ENCODE data around the gene SEC62. TPM values are rescaled to one million over a fixed set of nuclear protein-coding genes. Genes with fewer than 3 reads are reported as not detected.

Gene SEC62
- total RNA-seq, 1 donor: 31.5 TPM

- Histone ChIP-seq H3K4me1 (ENCODE audit: insufficient read depth, low read length) (peaks cover 19% of the 10 kb centered on the region), H3K27me3 (ENCODE audit: insufficient read depth, low read length) (no peaks in the 10 kb centered on the region), H3K27ac (ENCODE audit: low read depth, low read length) (peak overlapping the region; percentile 90), H3K36me3 (ENCODE audit: insufficient read depth, low read length) (peaks cover 8% of the 10 kb centered on the region), H3K4me2 (ENCODE audit: insufficient read depth, low read length) (peak overlapping the region; percentile 95), H3K79me2 (ENCODE audit: insufficient read depth, low read length) (peaks cover 72% of the 10 kb centered on the region), H2AFZ (ENCODE audit: low read length) (no peak overlapping the region), H3K9me3 (ENCODE audit: low read depth, low read length) (no peaks in the 10 kb centered on the region), H4K20me1 (ENCODE audit: insufficient read depth, low read length) (peaks cover 54% of the 10 kb centered on the region), H3K4me3 (ENCODE audit: insufficient read depth, low read length) (peak overlapping the region; percentile 84)
- peak; percentile 27 for DNase-seq (ENCODE audit: insufficient read length, low spot score, missing footprints)
- no peak for TF ChIP-seq CTCF (IDR thresholded peaks at IDR 0.05; ENCODE audit: extremely low read depth, low read depth, low read length)
Measured at GRCh38 chr3:169968224-169968885, 1.7 kb downstream of the SEC62 start.

GRCh38 chr3:169969174-169970095 is 2.8 kb downstream of the SEC62 start:
- DNase-seq (ENCODE audit: insufficient read length, low spot score, missing footprints): no peak
- Histone ChIP-seq H3K9me3 (ENCODE audit: low read depth, low read length) (no peaks in the 10 kb centered on the region), H3K36me3 (ENCODE audit: insufficient read depth, low read length) (peaks cover 8% of the 10 kb centered on the region), H3K4me2 (ENCODE audit: insufficient read depth, low read length) (peak overlapping the region; percentile 1), H3K27ac (ENCODE audit: low read depth, low read length) (no peak overlapping the region), H3K27me3 (ENCODE audit: insufficient read depth, low read length) (no peaks in the 10 kb centered on the region), H3K4me3 (ENCODE audit: insufficient read depth, low read length) (no peak overlapping the region), H2AFZ (ENCODE audit: low read length) (no peak overlapping the region), H4K20me1 (ENCODE audit: insufficient read depth, low read length) (peaks cover 59% of the 10 kb centered on the region), H3K79me2 (ENCODE audit: insufficient read depth, low read length) (peaks cover 83% of the 10 kb centered on the region), H3K4me1 (ENCODE audit: insufficient read depth, low read length) (peaks cover 19% of the 10 kb centered on the region)
- no peak for TF ChIP-seq CTCF (IDR thresholded peaks at IDR 0.05; ENCODE audit: extremely low read depth, low read depth, low read length)

DNA sequence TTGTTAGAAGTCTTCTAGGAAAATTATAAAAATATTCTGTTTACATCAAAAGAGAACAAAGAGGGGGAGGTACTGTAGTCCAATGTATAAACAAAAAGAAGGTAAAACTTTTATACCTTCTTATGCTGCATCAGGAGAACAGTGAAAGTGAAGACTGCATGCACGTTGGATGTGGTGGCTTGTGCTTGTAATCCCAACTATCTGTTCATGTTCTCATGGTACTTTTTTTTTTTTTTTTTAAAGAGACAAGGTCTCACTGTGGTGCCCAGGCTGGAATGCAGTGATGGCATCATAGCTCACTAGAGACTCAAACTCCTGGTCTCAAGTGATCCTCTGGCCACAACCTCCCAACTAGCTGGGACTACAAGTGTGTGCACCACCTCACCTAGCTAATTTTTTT is 4.2 kb downstream of the SEC62 start:
- Histone ChIP-seq H3K4me2 (ENCODE audit: insufficient read depth, low read length) (no peak overlapping the region), H3K79me2 (ENCODE audit: insufficient read depth, low read length) (peaks cover 96% of the 10 kb centered on the region), H3K27me3 (ENCODE audit: insufficient read depth, low read length) (no peaks in the 10 kb centered on the region), H4K20me1 (ENCODE audit: insufficient read depth, low read length) (peaks cover 61% of the 10 kb centered on the region), H3K4me1 (ENCODE audit: insufficient read depth, low read length) (peaks cover 18% of the 10 kb centered on the region), H3K4me3 (ENCODE audit: insufficient read depth, low read length) (no peak overlapping the region), H3K9me3 (ENCODE audit: low read depth, low read length) (no peaks in the 10 kb centered on the region), H2AFZ (ENCODE audit: low read length) (no peak overlapping the region), H3K36me3 (ENCODE audit: insufficient read depth, low read length) (peaks cover 15% of the 10 kb centered on the region), H3K27ac (ENCODE audit: low read depth, low read length) (no peak overlapping the region)
- TF ChIP-seq CTCF (IDR thresholded peaks at IDR 0.05; ENCODE audit: extremely low read depth, low read depth, low read length): no peak
- no peak for DNase-seq (ENCODE audit: insufficient read length, low spot score, missing footprints)

DNA sequence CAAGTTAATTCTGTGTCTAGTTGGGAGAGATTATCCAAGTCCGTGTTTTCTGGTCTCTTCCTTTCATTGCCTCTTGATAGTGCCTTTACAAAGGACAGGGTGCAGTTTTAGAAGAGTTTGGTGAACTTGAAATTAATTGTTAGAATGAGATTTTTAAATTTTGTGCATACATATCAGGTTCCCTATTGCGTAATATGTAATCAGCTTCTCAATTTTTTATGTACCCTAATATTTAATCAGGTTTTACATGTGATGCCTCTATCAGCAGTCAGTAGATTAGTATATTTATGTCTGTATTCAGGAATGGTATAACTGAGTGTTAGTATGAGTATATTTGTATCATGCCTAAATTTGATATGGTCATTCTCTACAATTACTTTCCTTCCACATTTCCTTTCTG is 4.9 kb downstream of the SEC62 start:
- H3K27ac ChIP-seq (ENCODE audit: low read depth, low read length): no peak overlapping the region
- H3K36me3 ChIP-seq (ENCODE audit: insufficient read depth, low read length): peaks cover 21% of the 10 kb centered on the region
- H2AFZ ChIP-seq (ENCODE audit: low read length): no peak overlapping the region
- DNase-seq (ENCODE audit: insufficient read length, low spot score, missing footprints): no peak
- H4K20me1 ChIP-seq (ENCODE audit: insufficient read depth, low read length): peaks cover 61% of the 10 kb centered on the region
- H3K4me1 ChIP-seq (ENCODE audit: insufficient read depth, low read length): peaks cover 13% of the 10 kb centered on the region
- no peaks in the 10 kb centered on the region for H3K27me3 ChIP-seq (ENCODE audit: insufficient read depth, low read length)
- H3K79me2 ChIP-seq (ENCODE audit: insufficient read depth, low read length): peaks cover 99% of the 10 kb centered on the region
- H3K4me3 ChIP-seq (ENCODE audit: insufficient read depth, low read length): no peak overlapping the region
- no peak for TF ChIP-seq CTCF (IDR thresholded peaks at IDR 0.05; ENCODE audit: extremely low read depth, low read depth, low read length)
- no peak overlapping the region for H3K4me2 ChIP-seq (ENCODE audit: insufficient read depth, low read length)
- no peaks in the 10 kb centered on the region for H3K9me3 ChIP-seq (ENCODE audit: low read depth, low read length)

Measured in osteoblast (primary cell).